Naive thymus-derived CD4-positive, alpha-beta T cell (primary cell): ENCODE data around the gene SLC16A11. TPM values are rescaled to one million over a fixed set of nuclear protein-coding genes. Genes with fewer than 3 reads are reported as not detected.

Experiments used
- ATAC-seq: fragments of 150-1000 bp; cut with Tn5 transposase; 2 replicates; pipeline ENCODE4 v1.10.0; 2021; ENCODE audit warnings: mild to moderate bottlenecking, moderate library complexity
- CTCF ChIA-PET: fragments of 350-600 bp; sonication (Branson Sonifier 250); formaldehyde crosslinking; loops from one replicate; lab custom pipeline; 2021; ENCODE audit warnings: antibody characterized with exemption; lab: Charles Lee
- POLR2A ChIA-PET: fragments of 350-600 bp; sonication (Branson Sonifier 250); formaldehyde crosslinking; loops from one replicate; lab custom pipeline; 2021; ENCODE audit warnings: antibody characterized with exemption, inconsistent platforms; lab: Charles Lee
- DNase-seq, 9 donors: peaks; one replicate each; pipeline versions ENCODE4 v3.0.0 to v3.0.0-alpha.2; 2020 to 2022; ENCODE audit warnings: mixed read lengths in 1 of 9
- H3K27ac ChIP-seq: one replicate; pipeline ENCODE4 v1.7.0; 2013; ENCODE audit warnings: mild to moderate bottlenecking, low read depth, low read length, moderate library complexity
- H3K27me3 ChIP-seq, 2 donors: one replicate each; pipeline ENCODE4 v1.7.0; 2013; ENCODE audit warnings: low read length in 2 of 2, mild to moderate bottlenecking in 2 of 2, moderate library complexity in 2 of 2; ENCODE audit not compliant: control insufficient read depth in 2 of 2, insufficient read depth in 2 of 2
- H3K36me3 ChIP-seq, 3 experiments: 1 replicate in 2 of 3; 2 replicates in 1 of 3; pipeline ENCODE4 v1.7.0; 2013; ENCODE audit warnings: low read length in 3 of 3, mild to moderate bottlenecking in 3 of 3, moderate library complexity in 1 of 3; ENCODE audit not compliant: insufficient read depth in 3 of 3, control insufficient read depth in 2 of 3
- H3K4me1 ChIP-seq, 2 donors: one replicate each; pipeline ENCODE4 v1.7.0; 2013; ENCODE audit warnings: low read length in 2 of 2, mild to moderate bottlenecking in 2 of 2, moderate library complexity in 1 of 2; ENCODE audit not compliant: control insufficient read depth in 2 of 2, insufficient read depth in 2 of 2
- H3K4me3 ChIP-seq: 2 replicates; pipeline ENCODE4 v1.7.0; 2013; ENCODE audit warnings: mild to moderate bottlenecking, low read length
- H3K9me3 ChIP-seq, 3 experiments: 1 replicate in 2 of 3; 2 replicates in 1 of 3; pipeline ENCODE4 v1.7.0; 2013; ENCODE audit warnings: low read length in 3 of 3; ENCODE audit not compliant: control insufficient read depth in 2 of 3
- H3K27ac Mint-ChIP-seq, 9 donors: one replicate each; pipeline ENCODE4 v1.8.0; 2020 to 2022; ENCODE audit warnings: mixed read lengths in 9 of 9, mild to moderate bottlenecking in 8 of 9, moderate library complexity in 5 of 9, inconsistent platforms in 2 of 9
- H3K27me3 Mint-ChIP-seq, 5 donors: one replicate each; pipeline ENCODE4 v1.8.0; 2021 to 2022; ENCODE audit warnings: mixed read lengths in 5 of 5, mild to moderate bottlenecking in 1 of 5
- H3K36me3 Mint-ChIP-seq, 5 donors: one replicate each; pipeline ENCODE4 v1.8.0; 2020 to 2022; ENCODE audit warnings: mixed read lengths in 5 of 5, mild to moderate bottlenecking in 3 of 5, inconsistent platforms in 1 of 5
- H3K4me1 Mint-ChIP-seq, 7 donors: one replicate each; pipeline ENCODE4 v1.8.0; 2020 to 2022; ENCODE audit warnings: mixed read lengths in 7 of 7, mild to moderate bottlenecking in 3 of 7, inconsistent platforms in 1 of 7
- H3K4me3 Mint-ChIP-seq, 10 donors: one replicate each; pipeline ENCODE4 v1.8.0; 2020 to 2022; ENCODE audit warnings: mild to moderate bottlenecking in 10 of 10, mixed read lengths in 10 of 10, moderate library complexity in 6 of 10, inconsistent platforms in 2 of 10
- H3K9me3 Mint-ChIP-seq, 11 donors: one replicate each; pipeline ENCODE4 v1.8.0; 2020 to 2022; ENCODE audit warnings: mixed read lengths in 11 of 11, mild to moderate bottlenecking in 4 of 11, inconsistent platforms in 1 of 11, moderate library complexity in 1 of 11
- intact Hi-C, 2 donors: fragments of 100-400 bp; cut with micrococcal nuclease; formaldehyde crosslinking; loops; one replicate each; pipeline ENCODE4 v1.15.1; 2023
- polyA plus RNA-seq, 2 donors: library from polyadenylated mRNA; unstranded; fragments of 300-500 nt; fragmentation: Illumina TruSeq; gene quantifications; one replicate each; pipeline ENCODE4 v1.2.3, GENCODE V29; 2021
- total RNA-seq, 6 experiments: library from RNA in 5 of 6; stranded (reverse) in 5 of 6; gene quantifications; 1 replicate in 5 of 6; 2 replicates in 1 of 6; pipeline ENCODE4 v1.2.3 and lab custom pipeline; 2021 to 2026

The SLC16A11 gene
- total and polyA plus RNA-seq, 7 experiments from 2014 or later: 0.24 to 1.7 (median 1.1) TPM

DNA sequence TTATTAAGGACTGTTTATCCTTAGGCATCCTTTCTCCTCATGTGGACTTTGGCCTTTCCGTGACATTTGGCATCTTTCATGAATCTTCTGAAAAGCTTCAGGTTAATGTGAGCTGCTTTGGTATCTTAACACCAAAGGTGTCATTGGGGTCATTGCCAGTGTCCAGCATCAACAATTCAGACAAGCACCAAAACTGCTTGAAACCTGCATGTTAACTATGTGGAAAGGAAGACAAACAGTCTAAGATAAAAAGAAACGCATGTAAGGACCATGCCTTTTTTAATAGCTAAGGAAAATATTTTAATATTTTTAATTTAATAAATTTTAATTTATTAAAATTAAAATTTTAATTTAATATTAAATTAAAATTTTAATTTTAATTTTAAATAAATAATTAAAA is 40.1 kb downstream of the SLC16A11 start:
- Mint-ChIP-seq H3K27me3 (no peaks in the 10 kb centered on the region), H3K36me3 (peaks cover 4 to 38% (median 18%) of the 10 kb centered on the region in 5 donors), H3K4me1 (peaks cover 10 to 36% (median 20%) of the 10 kb centered on the region in 7 donors), H3K9me3 (peaks cover 0 to 2% (median 0%) of the 10 kb centered on the region in 11 donors), H3K27ac (no peak overlapping the region), H3K4me3 (no peak overlapping the region)
- DNase-seq (no peak), ATAC-seq (no peak)
- CTCF ChIA-PET: interaction anchor here (0.7 to 9.4 kb wide), 14 partner anchors 10 to 160 kb away, joined by 3 to 121 read pairs (median 4); partner anchors contain the start of gene SLC16A13
- no peaks in the 10 kb centered on the region for H3K4me1 ChIP-seq
- peaks cover 8 to 56% (median 12%) of the 10 kb centered on the region in 3 experiments for H3K36me3 ChIP-seq
- no peaks in the 10 kb centered on the region for H3K9me3 ChIP-seq
- intact Hi-C loops: loop anchor here (1.0 to 5.0 kb wide), 5 partner anchors 9 to 336 kb away; partner anchors contain the start of gene RNASEK (in 1 of the 2)
- POLR2A ChIA-PET: interaction anchor here (0.6 to 2.0 kb wide), 5 partner anchors 8 to 160 kb away, joined by 3 to 7 read pairs (median 4); partner anchors contain the start of gene RNASEK
- no peak overlapping the region for H3K4me3 ChIP-seq
- no peak overlapping the region for H3K27ac ChIP-seq
- no peaks in the 10 kb centered on the region for H3K27me3 ChIP-seq

DNA sequence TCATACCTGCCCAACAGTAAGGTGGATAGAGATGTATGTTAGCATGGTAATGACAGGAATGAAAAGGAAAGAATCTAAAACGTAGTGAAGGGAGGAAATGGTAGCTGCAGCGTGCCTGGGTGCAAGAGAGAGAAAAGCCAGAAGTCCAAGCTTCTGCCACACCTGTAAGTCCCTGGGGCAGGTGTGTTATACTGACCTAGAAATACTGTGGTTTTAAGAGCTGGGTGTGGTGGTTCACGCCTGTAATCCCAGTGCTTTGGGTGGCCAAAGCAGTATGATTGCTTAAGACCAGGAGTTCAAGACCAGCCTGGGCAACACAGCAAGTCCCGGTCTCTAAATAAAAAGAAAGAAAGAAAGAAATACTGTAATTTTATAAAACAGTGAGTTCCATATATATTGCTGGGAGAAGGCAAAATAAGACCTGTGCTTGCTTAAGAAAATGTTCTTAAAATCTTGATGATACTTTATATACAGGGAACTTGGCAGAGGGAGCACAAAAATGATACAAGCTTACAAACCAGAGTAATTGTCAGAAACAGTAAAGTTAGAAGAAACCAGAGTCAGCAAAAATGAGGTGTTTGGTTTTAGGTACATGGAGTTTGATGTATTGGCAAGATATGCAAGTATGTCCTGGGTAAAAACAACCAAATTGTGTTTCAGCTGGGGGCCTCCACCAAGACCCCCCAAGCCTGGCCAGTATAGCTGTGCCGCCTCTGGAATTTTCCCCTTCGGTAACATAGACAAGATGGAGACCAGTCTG is 41.4 kb downstream of the SLC16A11 start:
- Mint-ChIP-seq H3K4me1 (peaks cover 6 to 30% (median 19%) of the 10 kb centered on the region in 7 donors), H3K36me3 (peaks cover 4 to 47% (median 24%) of the 10 kb centered on the region in 5 donors), H3K27ac (peak overlapping the region in 2 of 9 donors; percentile 16 to 41), H3K9me3 (peaks cover 0 to 2% (median 0%) of the 10 kb centered on the region in 11 donors), H3K27me3 (no peaks in the 10 kb centered on the region), H3K4me3 (no peak overlapping the region)
- CTCF ChIA-PET: interaction anchor here (0.6 to 9.4 kb wide), 5 partner anchors 12 to 92 kb away, joined by 3 to 121 read pairs (median 4); no protein-coding TSS in a partner anchor
- no peak overlapping the region for H3K27ac ChIP-seq
- peaks cover 8 to 67% (median 12%) of the 10 kb centered on the region in 3 experiments for H3K36me3 ChIP-seq
- DNase-seq (no peak), ATAC-seq (no peak)
- POLR2A ChIA-PET: interaction anchor here (2.0 kb wide), 1 partner anchor 10 kb away, joined by 4 read pairs; the partner anchor contains the start of gene RNASEK
- no peaks in the 10 kb centered on the region for H3K9me3 ChIP-seq
- intact Hi-C loops: loop anchor here in 1 of 2 donors (5.0 kb wide), 1 partner anchor 335 kb away; no protein-coding TSS in a partner anchor
- H3K4me3 ChIP-seq: no peak overlapping the region
- H3K27me3 ChIP-seq: no peaks in the 10 kb centered on the region
- H3K4me1 ChIP-seq: no peaks in the 10 kb centered on the region

DNA sequence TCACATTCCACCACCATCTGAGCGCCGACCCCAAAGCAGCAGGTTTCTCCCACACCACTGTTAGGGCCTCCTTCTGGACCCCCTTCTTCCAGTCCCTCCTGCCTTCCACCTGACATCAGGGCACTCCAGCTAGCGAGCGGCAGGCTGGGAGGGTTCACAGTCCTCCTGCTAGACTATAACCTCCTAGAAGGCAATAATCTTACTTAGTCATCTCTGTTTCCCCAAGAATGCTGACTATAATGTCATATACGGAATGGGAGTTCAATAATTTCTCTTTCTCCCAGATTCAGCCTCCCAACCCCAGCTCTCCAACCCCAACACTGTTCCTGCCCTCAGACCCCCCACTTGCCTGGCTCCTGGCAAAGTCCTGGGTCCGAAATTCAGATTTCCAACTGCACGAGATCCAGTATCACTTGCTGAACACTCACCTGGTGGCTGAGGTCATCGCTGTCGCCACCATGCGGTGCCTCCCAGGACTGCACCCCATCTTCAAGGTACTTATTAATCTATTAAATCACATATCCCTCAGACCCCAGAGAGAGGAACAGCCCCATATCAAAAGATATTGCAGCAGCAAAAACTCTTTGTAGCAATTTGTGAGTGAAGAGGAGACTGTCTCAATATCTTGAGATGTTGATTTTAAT is 42.5 kb downstream of the SLC16A11 start:
- Histone ChIP-seq H3K36me3 (peaks cover 8 to 66% (median 12%) of the 10 kb centered on the region in 3 experiments), H3K4me1 (no peaks in the 10 kb centered on the region), H3K4me3 (no peak overlapping the region), H3K27ac (no peak overlapping the region), H3K27me3 (no peaks in the 10 kb centered on the region), H3K9me3 (no peaks in the 10 kb centered on the region)
- Mint-ChIP-seq H3K9me3 (peaks cover 0 to 2% (median 0%) of the 10 kb centered on the region in 11 donors), H3K27ac (peak overlapping the region in 4 of 9 donors; percentile 39 to 77 (median 53)), H3K27me3 (no peaks in the 10 kb centered on the region), H3K36me3 (peaks cover 9 to 44% (median 29%) of the 10 kb centered on the region in 5 donors), H3K4me3 (no peak overlapping the region), H3K4me1 (peaks cover 6 to 22% (median 12%) of the 10 kb centered on the region in 7 donors)
- ChIA-PET POLR2A (interaction anchor here (0.5 to 2.0 kb wide), 2 partner anchors 11 to 139 kb away, joined by 3 to 4 read pairs; partner anchors contain the start of gene RNASEK), CTCF (no interaction called here)
- DNase-seq (peak in 4 of 9 donors; percentile 19 to 44 (median 26)), ATAC-seq (peak; percentile 37)
- intact Hi-C loops: loop anchor here in 1 of 2 donors (5.0 kb wide), 1 partner anchor 334 kb away; no protein-coding TSS in a partner anchor

DNA sequence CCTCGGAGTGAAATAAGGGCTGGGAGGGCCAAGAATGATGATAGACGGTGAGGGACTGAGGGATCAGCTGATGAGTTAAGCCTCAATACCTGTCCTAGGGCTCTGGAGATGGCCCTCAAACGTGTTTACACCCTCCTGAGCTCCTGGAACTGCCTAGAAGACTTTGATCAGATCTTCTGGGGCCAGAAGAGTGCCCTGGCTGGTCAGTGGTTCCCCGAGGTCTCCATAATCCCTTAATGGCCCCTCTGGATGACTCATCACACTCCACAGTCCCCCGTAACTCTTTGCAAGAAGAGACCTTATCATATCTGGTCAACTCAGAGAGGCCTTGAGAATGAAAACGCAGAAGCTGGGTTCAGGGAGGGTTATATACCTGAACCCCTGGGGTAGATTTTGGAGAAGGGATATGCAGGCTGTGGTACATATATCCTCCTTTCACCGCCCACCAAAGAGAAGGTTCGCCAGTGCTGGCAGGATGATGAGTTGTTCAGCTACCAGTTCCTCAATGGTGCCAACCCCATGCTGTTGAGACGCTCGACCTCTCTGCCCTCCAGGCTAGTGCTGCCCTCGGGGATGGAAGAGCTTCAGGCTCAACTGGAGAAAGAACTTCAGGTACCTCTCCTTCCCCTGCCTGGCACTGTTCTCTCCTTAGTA is 44.9 kb downstream of the SLC16A11 start:
- Mint-ChIP-seq H3K27ac (peak overlapping the region in 2 of 9 donors; percentile 52 to 55), H3K36me3 (peaks cover 9 to 44% (median 29%) of the 10 kb centered on the region in 5 donors), H3K27me3 (no peaks in the 10 kb centered on the region), H3K9me3 (peaks cover 0 to 2% (median 0%) of the 10 kb centered on the region in 11 donors), H3K4me3 (no peak overlapping the region), H3K4me1 (peaks cover 0 to 18% (median 8%) of the 10 kb centered on the region in 7 donors)
- H3K27ac ChIP-seq: no peak overlapping the region
- POLR2A ChIA-PET: no interaction called here
- ATAC-seq (no peak), DNase-seq (no peak)
- no peaks in the 10 kb centered on the region for H3K9me3 ChIP-seq
- H3K4me1 ChIP-seq: no peaks in the 10 kb centered on the region
- no peaks in the 10 kb centered on the region for H3K27me3 ChIP-seq
- no peak overlapping the region for H3K4me3 ChIP-seq
- CTCF ChIA-PET: no interaction called here
- intact Hi-C loops: no loop called here
- peaks cover 8 to 65% (median 12%) of the 10 kb centered on the region in 3 experiments for H3K36me3 ChIP-seq

DNA sequence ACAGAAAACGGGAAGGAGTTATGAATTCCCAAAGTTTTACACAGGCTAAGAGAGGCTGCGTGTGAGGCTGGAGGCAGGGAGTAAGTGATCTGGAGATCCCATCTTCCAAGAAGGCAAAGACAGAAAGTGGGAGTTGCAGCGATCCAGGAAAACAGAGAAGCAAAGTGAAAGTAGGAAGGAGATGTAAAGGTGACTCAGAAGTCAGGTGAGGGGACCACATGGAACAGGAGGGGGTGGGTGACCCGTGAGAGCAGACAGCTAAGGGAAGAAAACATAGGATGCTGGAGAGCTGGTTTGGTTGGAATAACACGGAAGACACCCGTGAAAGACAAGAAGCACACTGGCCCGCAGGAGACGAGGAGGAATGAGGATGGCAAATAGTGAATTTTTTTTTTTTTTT is 46.7 kb downstream of the SLC16A11 start:
- ATAC-seq (no peak), DNase-seq (no peak)
- H3K27ac ChIP-seq: no peak overlapping the region
- H3K4me1 ChIP-seq: no peaks in the 10 kb centered on the region
- Mint-ChIP-seq H3K4me1 (peaks cover 0 to 15% (median 8%) of the 10 kb centered on the region in 7 donors), H3K36me3 (peaks cover 7 to 38% (median 26%) of the 10 kb centered on the region in 5 donors), H3K4me3 (peak overlapping the region in 1 of 10 donors; percentile 29), H3K27ac (peak overlapping the region in 2 of 9 donors; percentile 25 to 84), H3K9me3 (peaks cover 0 to 2% (median 0%) of the 10 kb centered on the region in 11 donors), H3K27me3 (no peaks in the 10 kb centered on the region)
- no peaks in the 10 kb centered on the region for H3K27me3 ChIP-seq
- POLR2A ChIA-PET: no interaction called here
- no peak overlapping the region for H3K4me3 ChIP-seq
- intact Hi-C loops: no loop called here
- CTCF ChIA-PET: no interaction called here
- H3K9me3 ChIP-seq: no peaks in the 10 kb centered on the region
- H3K36me3 ChIP-seq: peaks cover 8 to 55% (median 10%) of the 10 kb centered on the region in 3 experiments
